IPS-NIHi7 (cell line): ENCODE measurements around the gene SPRED1.
"Not testable (repeated sequence)": the region's sequence is repeated elsewhere in the genome, so short reads cannot be mapped to it uniquely, and the experiment has no call there.

Experiments used
- DNase-seq: peaks from one replicate; pipeline ENCODE4 v3.0.0; 2012; ENCODE audit warnings: mixed read lengths; ENCODE audit errors: extremely low spot score

SPRED1 gene

GRCh38 chr15:38231436-38231835, 21.2 kb upstream of the SPRED1 start:
- DNase-seq = no peak

- DNase-seq = not testable (repeated sequence)
These were observed 15.6 kb upstream of the SPRED1 start for GRCh38 chr15:38237021-38237420.

GRCh38 chr15:38238311-38238710, 14.3 kb upstream of the SPRED1 start:
- DNase-seq = no peak

- DNase-seq = no peak
These were observed 10.6 kb upstream of the SPRED1 start for GRCh38 chr15:38242055-38242454.

- no peak for DNase-seq
These were observed 9.2 kb upstream of the SPRED1 start for GRCh38 chr15:38243278-38244055.

GRCh38 chr15:38247336-38247735, 5.3 kb upstream of the SPRED1 start:
- no peak for DNase-seq

- DNase-seq = no peak
These were observed 730 bp downstream of the SPRED1 start for GRCh38 chr15:38253351-38253781.

- DNase-seq = no peak
These were observed 1.6 kb downstream of the SPRED1 start for GRCh38 chr15:38254051-38254883.

- no peak for DNase-seq
These were observed 3.1 kb downstream of the SPRED1 start for GRCh38 chr15:38255690-38256089.

GRCh38 chr15:38257676-38258075, 5.0 kb downstream of the SPRED1 start:
- no peak for DNase-seq

GRCh38 chr15:38259134-38259533, 6.5 kb downstream of the SPRED1 start:
- no peak for DNase-seq

GRCh38 chr15:38260077-38260476, 7.4 kb downstream of the SPRED1 start:
- DNase-seq = peak; percentile 39

- no peak for DNase-seq
These were observed 10.6 kb downstream of the SPRED1 start for GRCh38 chr15:38263251-38263650.

- DNase-seq = no peak
These were observed 11.4 kb downstream of the SPRED1 start for GRCh38 chr15:38263996-38264395.

GRCh38 chr15:38266247-38266986, 13.8 kb downstream of the SPRED1 start:
- DNase-seq = no peak

- DNase-seq = no peak
These were observed 14.9 kb downstream of the SPRED1 start for GRCh38 chr15:38267421-38268022.

GRCh38 chr15:38271144-38271543, 18.5 kb downstream of the SPRED1 start:
- DNase-seq = no peak

- no peak for DNase-seq
These were observed 19.3 kb downstream of the SPRED1 start for GRCh38 chr15:38271895-38272294.

- not testable (repeated sequence) for DNase-seq
These were observed 19.8 kb downstream of the SPRED1 start for GRCh38 chr15:38272431-38272830.

- no peak for DNase-seq
These were observed 21.5 kb downstream of the SPRED1 start for GRCh38 chr15:38274135-38274534.

GRCh38 chr15:38275959-38276358, 23.3 kb downstream of the SPRED1 start:
- no peak for DNase-seq

GRCh38 chr15:38277281-38277680, 24.6 kb downstream of the SPRED1 start:
- DNase-seq = not testable (repeated sequence)
